Mesenchymal stem cell (in vitro differentiated cells and primary cell): Measurements from ENCODE around the gene TEX10.
A peak's percentile ranks its signal among the peaks of the same experiment; 100 is the strongest.

ENCODE experiments used
- DNase-seq: peaks from one replicate; pipeline ENCODE4 v3.0.0-alpha.2; 2013
- H2AFZ ChIP-seq: one replicate; pipeline ENCODE4 v1.6.1; 2013; ENCODE audit warnings: low read depth, mild to moderate bottlenecking, control low read depth, inconsistent platforms, low read length, moderate library complexity
- H2AK5ac ChIP-seq: 2 replicates; pipeline ENCODE4 v1.6.1; 2013; ENCODE audit warnings: low read length, moderate library complexity, mild to moderate bottlenecking, inconsistent platforms; ENCODE audit not compliant: severe bottlenecking
- H2BK120ac ChIP-seq: one replicate; pipeline ENCODE4 v1.6.1; 2013; ENCODE audit warnings: low read depth, mild to moderate bottlenecking, inconsistent platforms, low read length, moderate library complexity
- H2BK12ac ChIP-seq, 2 experiments: one replicate each; pipeline ENCODE4 v1.6.1; 2013; ENCODE audit warnings: inconsistent platforms in 2 of 2, low read length in 2 of 2, mild to moderate bottlenecking in 2 of 2, moderate library complexity in 2 of 2, control low read depth in 1 of 2
- H2BK15ac ChIP-seq: one replicate; pipeline ENCODE4 v1.6.1; 2013; ENCODE audit warnings: mild to moderate bottlenecking, low read depth, inconsistent platforms; ENCODE audit not compliant: poor library complexity, severe bottlenecking
- H2BK5ac ChIP-seq: 2 replicates; pipeline ENCODE4 v1.6.1; 2013; ENCODE audit warnings: low read depth, mild to moderate bottlenecking, low read length, control low read depth, inconsistent platforms; ENCODE audit not compliant: poor library complexity, severe bottlenecking
- H3K14ac ChIP-seq, 2 experiments: one replicate each; pipeline ENCODE4 v1.6.1; 2013; ENCODE audit warnings: inconsistent platforms in 2 of 2, low read length in 2 of 2, control low read depth in 1 of 2, mild to moderate bottlenecking in 1 of 2, moderate library complexity in 1 of 2
- H3K18ac ChIP-seq, 2 experiments: one replicate each; pipeline ENCODE4 v1.6.1; 2013; ENCODE audit warnings: inconsistent platforms in 2 of 2, low read length in 2 of 2, control low read depth in 1 of 2, low read depth in 1 of 2, mild to moderate bottlenecking in 1 of 2
- H3K23ac ChIP-seq, 2 experiments: one replicate each; pipeline ENCODE4 v1.6.1; 2013; ENCODE audit warnings: inconsistent platforms in 2 of 2, low read length in 2 of 2, mild to moderate bottlenecking in 2 of 2, moderate library complexity in 2 of 2, control low read depth in 1 of 2
- H3K27ac ChIP-seq: 2 replicates; pipeline ENCODE4 v1.5.1; 2013; ENCODE audit warnings: mild to moderate bottlenecking, moderate library complexity, low read length, control low read depth, inconsistent platforms; ENCODE audit not compliant: poor library complexity, severe bottlenecking
- H3K27me3 ChIP-seq, 2 experiments: 2 replicates each; pipeline versions ENCODE4 v1.6.1 to v1.7.0; 2013; ENCODE audit warnings: low read length in 2 of 2, mild to moderate bottlenecking in 2 of 2, moderate library complexity in 2 of 2, control low read depth in 1 of 2, inconsistent platforms in 1 of 2; ENCODE audit not compliant: control insufficient read depth in 1 of 2, insufficient read depth in 1 of 2
- H3K36me3 ChIP-seq, 2 experiments: 2 replicates each; pipeline versions ENCODE4 v1.6.1 to v1.7.0; 2013; ENCODE audit warnings: low read length in 2 of 2, control low read depth in 1 of 2, inconsistent platforms in 1 of 2, low read depth in 1 of 2, mild to moderate bottlenecking in 1 of 2; ENCODE audit not compliant: insufficient read depth in 2 of 2, control insufficient read depth in 1 of 2
- H3K4ac ChIP-seq, 2 experiments: one replicate each; pipeline ENCODE4 v1.6.1; 2013; ENCODE audit warnings: inconsistent platforms in 2 of 2, low read length in 2 of 2, mild to moderate bottlenecking in 2 of 2, moderate library complexity in 2 of 2, control low read depth in 1 of 2, low read depth in 1 of 2
- H3K4me1 ChIP-seq: 2 replicates; pipeline ENCODE4 v1.6.1; 2013; ENCODE audit warnings: low read depth, low read length, control low read depth; ENCODE audit not compliant: control insufficient read depth, insufficient read depth
- H3K4me2 ChIP-seq: 2 replicates; pipeline ENCODE4 v1.6.1; 2013; ENCODE audit warnings: low read length, mild to moderate bottlenecking, inconsistent platforms; ENCODE audit not compliant: poor library complexity, severe bottlenecking
- H3K4me3 ChIP-seq, 2 experiments: 2 replicates each; pipeline versions ENCODE4 v1.5.1 to v1.7.0; 2013; ENCODE audit warnings: low read length in 2 of 2, mild to moderate bottlenecking in 2 of 2, control low read depth in 1 of 2, low read depth in 1 of 2; ENCODE audit not compliant: insufficient read depth in 1 of 2
- H3K79me1 ChIP-seq: replicated peaks from 2 replicates; pipeline ENCODE4 v1.6.1; 2013; ENCODE audit warnings: mild to moderate bottlenecking, control low read depth, low read length, inconsistent platforms; ENCODE audit not compliant: poor library complexity, severe bottlenecking
- H3K9ac ChIP-seq: 2 replicates; pipeline ENCODE4 v1.7.0; 2013; ENCODE audit warnings: mild to moderate bottlenecking, low read length, moderate library complexity
- H3K9me3 ChIP-seq: 2 replicates; pipeline ENCODE4 v1.7.0; 2013; ENCODE audit warnings: mild to moderate bottlenecking, low read length; ENCODE audit not compliant: control insufficient read depth
- H4K8ac ChIP-seq: one replicate; pipeline ENCODE4 v1.6.1; 2013; ENCODE audit warnings: inconsistent platforms, mild to moderate bottlenecking, low read length, moderate library complexity
- H4K91ac ChIP-seq: one replicate; pipeline ENCODE4 v1.6.1; 2013; ENCODE audit warnings: mild to moderate bottlenecking, low read length, inconsistent platforms
- WGBS: methylation state at CpG from one replicate; pipeline ENCODE4 v1.1.7; 2013; ENCODE audit warnings: mixed read lengths; 5-methylcytosine and 5-hydroxymethylcytosine counted together

The TEX10 gene

GRCh38 chr9:100351508-100351907 is 1.2 kb downstream of the TEX10 start:
- H3K27me3 ChIP-seq = no peaks in the 10 kb centered on the region
- no peak overlapping the region for H2BK120ac ChIP-seq
- no peak overlapping the region for H3K23ac ChIP-seq
- DNase-seq = peak; percentile 19
- no peak overlapping the region for H2BK5ac ChIP-seq
- H3K79me1 ChIP-seq = peaks cover 8% of the 10 kb centered on the region
- WGBS = 12% methylated on average over 4 of the region's 5 CpGs
- peak overlapping the region; percentile 92 for H3K9ac ChIP-seq
- no peak overlapping the region for H3K27ac ChIP-seq
- peak overlapping the region in 1 of 2 experiments; percentile 94 for H3K4me3 ChIP-seq
- H3K4ac ChIP-seq = no peak overlapping the region
- no peak overlapping the region for H2BK12ac ChIP-seq
- peak overlapping the region; percentile 82 for H3K4me2 ChIP-seq
- no peak overlapping the region for H4K91ac ChIP-seq
- no peak overlapping the region for H3K14ac ChIP-seq
- no peak overlapping the region for H2AFZ ChIP-seq
- no peak overlapping the region for H2AK5ac ChIP-seq
- peaks cover 3 to 7% of the 10 kb centered on the region in 2 experiments for H3K36me3 ChIP-seq
- no peak overlapping the region for H2BK15ac ChIP-seq
- no peaks in the 10 kb centered on the region for H3K9me3 ChIP-seq
- no peak overlapping the region for H4K8ac ChIP-seq
- H3K18ac ChIP-seq = no peak overlapping the region
- H3K4me1 ChIP-seq = peaks cover 2% of the 10 kb centered on the region

- H3K4me1 ChIP-seq = peaks cover 2% of the 10 kb centered on the region
- H3K4ac ChIP-seq = no peak overlapping the region
- 92% methylated on average over 1 of the region's 1 CpG for WGBS
Observed at GRCh38 chr9:100350188-100350587, 2.6 kb downstream of the TEX10 start.

GRCh38 chr9:100346836-100347235 is 5.9 kb downstream of the TEX10 start:
- Histone ChIP-seq H4K91ac (no peak overlapping the region), H2BK12ac (no peak overlapping the region)

More at GRCh38 chr9:100350188-100350587, 2.6 kb downstream of the TEX10 start:
- Histone ChIP-seq H2AFZ (no peak overlapping the region), H3K27ac (no peak overlapping the region), H3K9me3 (no peaks in the 10 kb centered on the region), H3K14ac (no peak overlapping the region), H3K4me3 (peak overlapping the region in 1 of 2 experiments; percentile 56), H2BK120ac (no peak overlapping the region), H3K27me3 (no peaks in the 10 kb centered on the region), H2BK15ac (no peak overlapping the region), H4K8ac (no peak overlapping the region), H3K9ac (no peak overlapping the region), H3K18ac (no peak overlapping the region), H2AK5ac (no peak overlapping the region), H2BK5ac (no peak overlapping the region), H3K36me3 (peaks cover 3 to 21% of the 10 kb centered on the region in 2 experiments), H4K91ac (no peak overlapping the region), H3K79me1 (peaks cover 8% of the 10 kb centered on the region), H3K23ac (no peak overlapping the region), H3K4me2 (no peak overlapping the region), H2BK12ac (no peak overlapping the region)
- peak; percentile 22 for DNase-seq

GRCh38 chr9:100341889-100342288 is 10.9 kb downstream of the TEX10 start:
- H3K4me3 ChIP-seq = no peak overlapping the region
- no peak overlapping the region for H3K4ac ChIP-seq
- no peaks in the 10 kb centered on the region for H3K4me1 ChIP-seq

More at GRCh38 chr9:100346836-100347235, 5.9 kb downstream of the TEX10 start:
- Histone ChIP-seq H3K14ac (no peak overlapping the region), H4K8ac (peak overlapping the region; percentile 9), H3K36me3 (peaks cover 3 to 44% of the 10 kb centered on the region in 2 experiments), H3K27ac (no peak overlapping the region), H2AFZ (no peak overlapping the region), H3K9me3 (no peaks in the 10 kb centered on the region), H2BK15ac (no peak overlapping the region), H3K4me3 (peak overlapping the region in 1 of 2 experiments; percentile 55), H3K23ac (no peak overlapping the region), H3K18ac (no peak overlapping the region), H3K4me2 (no peak overlapping the region), H3K9ac (peak overlapping the region; percentile 61), H3K27me3 (no peaks in the 10 kb centered on the region), H2BK120ac (no peak overlapping the region), H2BK5ac (no peak overlapping the region), H3K4ac (no peak overlapping the region), H2AK5ac (no peak overlapping the region), H3K4me1 (peaks cover 2% of the 10 kb centered on the region), H3K79me1 (peaks cover 3% of the 10 kb centered on the region)
- no peak for DNase-seq
- WGBS = 95% methylated on average over 2 of the region's 3 CpGs

More at GRCh38 chr9:100341889-100342288, 10.9 kb downstream of the TEX10 start:
- Histone ChIP-seq H4K91ac (no peak overlapping the region), H3K23ac (no peak overlapping the region), H2BK5ac (no peak overlapping the region), H3K14ac (no peak overlapping the region), H3K18ac (no peak overlapping the region), H3K9ac (no peak overlapping the region), H3K27me3 (no peaks in the 10 kb centered on the region), H2BK15ac (no peak overlapping the region), H2AFZ (no peak overlapping the region), H2BK12ac (no peak overlapping the region), H3K4me2 (no peak overlapping the region), H2AK5ac (no peak overlapping the region), H3K79me1 (peaks cover 15% of the 10 kb centered on the region), H3K27ac (no peak overlapping the region), H2BK120ac (no peak overlapping the region), H3K9me3 (no peaks in the 10 kb centered on the region), H3K36me3 (peaks cover 4 to 71% of the 10 kb centered on the region in 2 experiments), H4K8ac (no peak overlapping the region)
- no peak for DNase-seq
- WGBS = 98% methylated on average over 3 of the region's 3 CpGs
